ENCODE results near the gene HOXB9. TPM values are rescaled to one million over a fixed set of nuclear protein-coding genes. Genes with fewer than 3 reads are reported as not detected.

Gene HOXB9
- total and polyA plus RNA-seq, 2 experiments from 2014 or later = not detected

DNA sequence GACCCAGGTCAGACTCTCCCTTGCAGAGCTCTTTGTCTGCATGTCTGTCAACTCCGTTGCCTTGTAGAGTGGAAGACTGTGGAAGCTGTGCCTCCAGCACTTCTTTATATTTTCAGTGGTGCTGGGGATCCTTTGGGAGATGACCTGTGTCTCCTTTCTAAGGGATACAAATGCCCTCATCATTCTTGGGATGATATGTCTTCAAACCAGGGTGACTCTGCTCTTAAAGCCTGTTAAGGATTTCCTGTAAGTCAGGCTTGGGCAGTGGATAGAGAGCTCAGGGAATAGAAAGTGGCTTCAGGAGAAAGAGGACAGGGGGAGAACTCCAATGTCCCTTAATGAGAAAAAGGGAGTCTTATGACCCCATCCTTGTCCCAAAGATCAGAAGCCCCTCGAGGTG is 37.6 kb downstream of the HOXB9 start:
- Histone ChIP-seq H3K36me3 (no peaks in the 10 kb centered on the region), H3K27ac (no peak overlapping the region), H3K27me3 (peaks cover 100% of the 10 kb centered on the region), H3K9me3 (ENCODE audit: low read depth) (no peaks in the 10 kb centered on the region), H3K4me3 (no peak overlapping the region), H3K4me1 (ENCODE audit: low read depth) (peaks cover 6% of the 10 kb centered on the region)
- DNase-seq (ENCODE audit: low read depth in 1 of 2, low spot score in 1 of 2) = no peak
- TF ChIP-seq, protein P1, sequence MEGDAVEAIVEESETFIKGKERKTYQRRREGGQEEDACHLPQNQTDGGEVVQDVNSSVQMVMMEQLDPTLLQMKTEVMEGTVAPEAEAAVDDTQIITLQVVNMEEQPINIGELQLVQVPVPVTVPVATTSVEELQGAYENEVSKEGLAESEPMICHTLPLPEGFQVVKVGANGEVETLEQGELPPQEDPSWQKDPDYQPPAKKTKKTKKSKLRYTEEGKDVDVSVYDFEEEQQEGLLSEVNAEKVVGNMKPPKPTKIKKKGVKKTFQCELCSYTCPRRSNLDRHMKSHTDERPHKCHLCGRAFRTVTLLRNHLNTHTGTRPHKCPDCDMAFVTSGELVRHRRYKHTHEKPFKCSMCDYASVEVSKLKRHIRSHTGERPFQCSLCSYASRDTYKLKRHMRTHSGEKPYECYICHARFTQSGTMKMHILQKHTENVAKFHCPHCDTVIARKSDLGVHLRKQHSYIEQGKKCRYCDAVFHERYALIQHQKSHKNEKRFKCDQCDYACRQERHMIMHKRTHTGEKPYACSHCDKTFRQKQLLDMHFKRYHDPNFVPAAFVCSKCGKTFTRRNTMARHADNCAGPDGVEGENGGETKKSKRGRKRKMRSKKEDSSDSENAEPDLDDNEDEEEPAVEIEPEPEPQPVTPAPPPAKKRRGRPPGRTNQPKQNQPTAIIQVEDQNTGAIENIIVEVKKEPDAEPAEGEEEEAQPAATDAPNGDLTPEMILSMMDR (IDR thresholded peaks at IDR 0.05; ENCODE audit: low read depth, low read length) = no peak

DNA sequence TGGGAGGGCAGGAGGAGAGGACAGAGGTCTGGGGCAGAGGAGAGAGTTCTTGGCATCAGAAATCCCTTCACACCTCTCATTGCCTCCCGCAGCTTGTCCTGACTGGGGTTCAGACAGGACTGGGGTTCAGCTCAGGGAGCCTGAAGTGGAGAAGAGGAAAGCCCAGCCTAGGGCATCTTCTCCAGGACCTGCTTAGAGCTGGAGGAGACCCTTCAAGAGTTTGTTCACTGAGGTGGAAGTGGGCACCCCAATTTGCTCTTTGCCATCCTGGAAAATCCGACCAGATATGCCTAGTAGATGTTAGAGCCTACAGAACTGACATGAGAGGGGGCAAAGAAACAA is 38.1 kb downstream of the HOXB9 start:
- DNase-seq (ENCODE audit: low read depth in 1 of 2, low spot score in 1 of 2) = no peak
- H3K9me3 ChIP-seq (ENCODE audit: low read depth) = no peaks in the 10 kb centered on the region
- H3K36me3 ChIP-seq = no peaks in the 10 kb centered on the region
- no peak overlapping the region for H3K27ac ChIP-seq
- peaks cover 6% of the 10 kb centered on the region for H3K4me1 ChIP-seq (ENCODE audit: low read depth)
- no peak overlapping the region for H3K4me3 ChIP-seq
- TF ChIP-seq, protein P1 (IDR thresholded peaks at IDR 0.05; ENCODE audit: low read depth, low read length) = no peak
- peaks cover 100% of the 10 kb centered on the region for H3K27me3 ChIP-seq

DNA sequence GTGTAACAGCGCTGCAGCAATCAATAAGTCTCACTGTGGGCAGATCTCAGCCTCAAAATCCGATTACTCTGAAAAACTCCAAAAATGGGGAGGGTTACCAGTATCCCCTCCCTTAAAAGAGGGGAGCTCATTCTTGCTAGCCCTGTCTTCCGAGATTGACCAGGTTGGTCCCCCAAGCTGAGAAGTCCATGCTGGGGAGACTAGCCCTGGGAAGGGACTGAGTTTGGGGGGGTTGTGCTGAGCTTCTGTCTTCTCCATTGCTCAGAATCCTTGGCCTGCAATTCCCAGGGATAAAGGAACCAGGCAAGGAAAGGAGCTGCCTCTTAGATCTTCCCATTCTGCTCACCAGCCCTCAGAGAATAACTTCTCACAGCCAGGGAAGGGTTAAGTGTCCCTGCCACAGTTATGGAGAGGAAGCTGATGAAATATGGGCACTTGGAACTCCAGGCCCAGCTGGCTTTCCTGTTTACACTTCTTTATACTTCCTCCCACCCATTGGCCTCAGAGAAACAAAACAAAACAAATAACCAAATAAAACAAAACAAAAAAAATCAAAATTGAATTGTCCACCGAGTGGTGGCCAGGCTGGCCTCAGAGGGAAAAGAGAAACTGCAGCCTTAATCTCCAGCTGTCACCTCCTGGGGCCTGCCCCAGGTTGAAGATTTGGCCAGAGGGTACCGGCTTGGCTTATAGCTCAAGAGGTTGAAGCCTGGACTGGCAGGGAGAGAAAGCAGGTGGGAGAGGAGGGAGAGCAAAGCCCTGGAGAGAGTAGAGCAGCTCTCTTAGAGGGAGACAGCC is 38.7 kb downstream of the HOXB9 start:
- TF ChIP-seq, protein P1 (IDR thresholded peaks at IDR 0.05; ENCODE audit: low read depth, low read length) = no peak
- DNase-seq (ENCODE audit: low read depth in 1 of 2, low spot score in 1 of 2) = no peak
- H3K36me3 ChIP-seq = no peaks in the 10 kb centered on the region
- H3K9me3 ChIP-seq (ENCODE audit: low read depth) = no peaks in the 10 kb centered on the region
- H3K4me1 ChIP-seq (ENCODE audit: low read depth) = peaks cover 6% of the 10 kb centered on the region
- no peak overlapping the region for H3K4me3 ChIP-seq
- H3K27me3 ChIP-seq = peaks cover 100% of the 10 kb centered on the region
- H3K27ac ChIP-seq = no peak overlapping the region

DNA sequence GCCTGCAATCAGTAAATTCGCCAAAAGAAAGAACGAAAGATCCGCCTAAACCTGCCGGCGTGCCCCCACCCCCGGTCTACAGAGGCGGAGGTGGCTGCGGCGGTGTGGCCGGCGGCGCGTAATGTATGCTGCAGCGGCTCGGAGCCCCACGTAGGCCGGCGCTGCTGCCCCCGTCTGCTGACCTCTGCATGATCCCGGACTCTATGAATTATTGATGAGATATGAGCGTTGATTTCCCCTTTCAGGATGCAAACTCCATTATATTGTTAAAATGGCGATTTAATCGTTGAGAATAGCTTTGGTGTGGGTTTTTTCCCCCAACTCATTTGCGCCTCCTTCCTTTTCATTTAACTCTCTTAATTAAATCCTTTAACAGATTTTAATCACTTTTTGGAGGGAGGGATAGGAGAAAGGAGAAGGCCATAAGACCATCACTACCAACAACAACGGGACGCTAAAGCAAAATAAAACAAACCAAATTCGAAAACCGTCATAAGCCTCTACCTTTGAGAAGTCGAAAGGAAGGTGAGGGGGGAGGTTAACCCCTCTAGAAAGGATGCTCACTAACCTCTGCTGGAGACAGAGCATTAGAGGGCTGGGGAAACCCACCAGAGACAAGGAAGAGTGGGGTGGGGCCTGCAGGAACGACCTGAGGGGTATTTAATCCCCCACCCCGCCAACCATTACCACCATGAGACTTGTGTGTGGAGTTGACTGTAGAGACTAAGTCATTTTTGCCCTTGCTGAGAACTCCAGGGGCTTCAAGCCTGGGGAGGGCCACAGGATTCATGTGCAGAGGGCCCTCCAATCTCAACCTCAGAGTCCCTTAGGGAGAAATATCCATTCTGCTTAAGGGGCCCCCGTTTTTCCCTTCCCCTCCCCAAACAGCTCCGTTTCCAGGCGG is 39.6 kb downstream of the HOXB9 start:
- Histone ChIP-seq H3K4me1 (ENCODE audit: low read depth) (peaks cover 6% of the 10 kb centered on the region), H3K36me3 (no peaks in the 10 kb centered on the region), H3K4me3 (no peak overlapping the region), H3K9me3 (ENCODE audit: low read depth) (no peaks in the 10 kb centered on the region), H3K27me3 (peaks cover 100% of the 10 kb centered on the region), H3K27ac (no peak overlapping the region)
- no peak for DNase-seq (ENCODE audit: low read depth in 1 of 2, low spot score in 1 of 2)
- TF ChIP-seq, protein P1 (IDR thresholded peaks at IDR 0.05; ENCODE audit: low read depth, low read length) = no peak

DNA sequence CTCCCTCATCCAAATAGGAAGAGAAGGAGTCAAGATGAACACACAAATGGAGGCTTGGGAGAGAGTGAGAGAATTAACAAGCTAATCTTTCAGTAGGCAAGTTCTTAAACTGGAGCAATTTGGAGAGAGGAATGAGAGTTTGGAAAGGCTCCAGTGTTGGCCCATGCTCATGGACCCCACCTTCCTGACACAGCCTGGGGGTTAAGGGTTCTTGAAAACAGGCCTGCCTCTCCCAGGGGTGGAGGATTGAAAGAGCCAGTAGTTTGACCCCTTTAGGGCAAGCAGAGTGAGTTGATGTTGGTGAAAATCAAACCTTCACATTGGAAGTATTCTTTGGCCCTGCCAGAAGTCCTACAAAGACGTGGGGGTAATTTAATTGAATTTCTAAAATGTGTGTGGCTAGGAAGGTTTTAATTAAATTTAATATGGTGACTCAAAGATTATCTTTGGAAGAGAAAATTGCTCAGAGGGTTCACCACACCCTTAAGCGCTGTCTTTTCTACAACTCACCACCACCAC is 41.9 kb downstream of the HOXB9 start:
- Histone ChIP-seq H3K36me3 (no peaks in the 10 kb centered on the region), H3K9me3 (ENCODE audit: low read depth) (no peaks in the 10 kb centered on the region), H3K4me3 (no peak overlapping the region), H3K27ac (no peak overlapping the region), H3K27me3 (peaks cover 100% of the 10 kb centered on the region), H3K4me1 (ENCODE audit: low read depth) (peaks cover 6% of the 10 kb centered on the region)
- no peak for DNase-seq (ENCODE audit: low read depth in 1 of 2, low spot score in 1 of 2)
- TF ChIP-seq, protein P1 (IDR thresholded peaks at IDR 0.05; ENCODE audit: low read depth, low read length) = no peak

All from cardiac muscle cell (in vitro differentiated cells and primary cell).